OCI-LY3 (cell line): ENCODE measurements around the gene BEND7.
"Not testable (repeated sequence)": the region's sequence is repeated elsewhere in the genome, so short reads cannot be mapped to it uniquely, and the experiment has no call there.

Experiments
- H2AFZ ChIP-seq: fragments of 200-600, 300-600 bp; shearing (Covaris generic); 2 replicates; pipeline ENCODE4 v1.6.0; 2014; ENCODE audit warnings: antibody characterized with exemption, low read depth, low read length
- H3K27ac ChIP-seq: fragments of 200-600, 300-600 bp; sonication (generic); 2 replicates; pipeline ENCODE4 v1.5.1; 2014; ENCODE audit warnings: mild to moderate bottlenecking, low read length, moderate library complexity, mixed read lengths
- H3K27me3 ChIP-seq: fragments of 200-600, 300-600 bp; sonication (generic); 2 replicates; pipeline ENCODE4 v1.6.1; 2014; ENCODE audit warnings: low read depth, low read length, mixed read lengths
- H3K36me3 ChIP-seq: fragments of 200-600, 300-600 bp; sonication (generic); replicated peaks from 2 replicates; pipeline ENCODE3; 2014; ENCODE audit warnings: low read depth, low read length, mixed read lengths
- H3K4me1 ChIP-seq: fragments of 300-600, 200-600 bp; sonication (generic); 2 replicates; pipeline ENCODE4 v1.6.1; 2014; ENCODE audit warnings: low read length, mixed read lengths
- H3K4me2 ChIP-seq: fragments of 200-600, 300-600 bp; sonication (generic); 2 replicates; pipeline ENCODE4 v1.6.1; 2014; ENCODE audit warnings: low read length, mixed read lengths
- H3K4me3 ChIP-seq: fragments of 300-600, 200-600 bp; sonication (generic); 2 replicates; pipeline ENCODE4 v1.5.1; 2014; ENCODE audit warnings: antibody characterized with exemption, mild to moderate bottlenecking, low read length, moderate library complexity
- H3K79me2 ChIP-seq: fragments of 300-600, 200-600 bp; shearing (Covaris generic); 2 replicates; pipeline ENCODE4 v1.6.1; 2014; ENCODE audit warnings: mild to moderate bottlenecking, low read length, mixed read lengths
- H3K9ac ChIP-seq: fragments of 300-600, 200-600 bp; shearing (Covaris generic); 2 replicates; pipeline ENCODE4 v1.6.0; 2014; ENCODE audit warnings: mild to moderate bottlenecking, low read length, moderate library complexity
- H3K9me3 ChIP-seq: fragments of 200-600, 300-600 bp; shearing (Covaris generic); 2 replicates; pipeline ENCODE4 v1.6.1; 2014; ENCODE audit warnings: low read length, mixed read lengths; ENCODE audit not compliant: insufficient read depth
- H4K20me1 ChIP-seq: fragments of 200-600, 300-600 bp; sonication (generic); 2 replicates; pipeline ENCODE4 v1.6.1; 2016; ENCODE audit warnings: low read length, mixed read lengths; ENCODE audit not compliant: insufficient read depth
- CTCF ChIP-seq: fragments of 200-600, 300-600 bp; sonication (generic); IDR thresholded peaks from 2 replicates; pipeline ENCODE4 v1.5.1; 2014; ENCODE audit warnings: antibody characterized with exemption, low read length, low read depth
- EZH2phosphoT487 ChIP-seq: fragments of 200-600 bp; shearing (Covaris generic); IDR thresholded peaks from 2 replicates; pipeline ENCODE4 v1.6.1; 2018; ENCODE audit warnings: antibody characterized with exemption, mixed run types, low read depth

BEND7 gene

GRCh38 chr10:13555884-13556510 lies 27.2 kb upstream of the BEND7 start:
- no peak for TF ChIP-seq EZH2phosphoT487
- no peak for TF ChIP-seq CTCF

DNA sequence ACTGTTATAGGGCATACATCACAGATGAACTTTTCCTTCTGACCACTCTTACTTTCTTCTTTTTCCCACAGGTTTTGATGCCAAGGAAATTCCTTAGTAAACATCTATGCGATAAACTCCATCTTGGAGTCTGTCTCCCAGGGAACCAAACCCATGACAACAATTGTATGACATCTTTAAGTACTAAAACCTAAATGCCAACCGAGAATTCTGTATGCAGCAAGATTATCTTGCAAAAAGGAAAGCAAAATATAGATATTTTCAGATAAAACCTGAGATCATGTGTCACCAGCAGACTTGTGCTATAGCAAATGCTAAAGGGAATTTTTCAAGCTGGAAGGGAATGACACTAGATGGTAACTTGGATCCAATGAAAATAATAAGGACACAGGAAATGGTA lies 22.0 kb upstream of the BEND7 start:
- Histone ChIP-seq H4K20me1 (no peaks in the 10 kb centered on the region), H3K4me3 (no peak overlapping the region), H3K9me3 (no peaks in the 10 kb centered on the region), H2AFZ (no peak overlapping the region), H3K36me3 (no peaks in the 10 kb centered on the region), H3K27me3 (no peaks in the 10 kb centered on the region), H3K4me2 (no peak overlapping the region), H3K27ac (no peak overlapping the region), H3K9ac (no peak overlapping the region), H3K4me1 (no peaks in the 10 kb centered on the region), H3K79me2 (no peaks in the 10 kb centered on the region)
- no peak for TF ChIP-seq CTCF
- no peak for TF ChIP-seq EZH2phosphoT487

More at GRCh38 chr10:13555884-13556510, 27.2 kb upstream of the BEND7 start:
- Histone ChIP-seq H3K4me3 (no peak overlapping the region), H2AFZ (no peak overlapping the region), H3K79me2 (no peaks in the 10 kb centered on the region), H4K20me1 (no peaks in the 10 kb centered on the region), H3K36me3 (no peaks in the 10 kb centered on the region), H3K9me3 (no peaks in the 10 kb centered on the region), H3K9ac (no peak overlapping the region), H3K27me3 (no peaks in the 10 kb centered on the region), H3K4me1 (peaks cover 4% of the 10 kb centered on the region; the same call in 1 of the 2 replicates), H3K4me2 (no peak overlapping the region), H3K27ac (no peak overlapping the region)

- Histone ChIP-seq H4K20me1 (no peaks in the 10 kb centered on the region), H3K27me3 (no peaks in the 10 kb centered on the region), H3K4me1 (no peaks in the 10 kb centered on the region), H3K4me3 (no peak overlapping the region), H2AFZ (no peak overlapping the region), H3K79me2 (no peaks in the 10 kb centered on the region), H3K9me3 (no peaks in the 10 kb centered on the region), H3K9ac (no peak overlapping the region), H3K36me3 (no peaks in the 10 kb centered on the region), H3K4me2 (no peak overlapping the region), H3K27ac (no peak overlapping the region)
- TF ChIP-seq CTCF (no peak), EZH2phosphoT487 (no peak)
Observed at GRCh38 chr10:13542533-13542932, 13.7 kb upstream of the BEND7 start.

GRCh38 chr10:13537985-13538384 lies 9.2 kb upstream of the BEND7 start:
- not testable (repeated sequence) for H3K79me2 ChIP-seq, H4K20me1 ChIP-seq, H3K4me1 ChIP-seq, H3K4me3 ChIP-seq, H2AFZ ChIP-seq, H3K4me2 ChIP-seq, H3K27ac ChIP-seq, H3K9ac ChIP-seq, H3K36me3 ChIP-seq, H3K9me3 ChIP-seq, H3K27me3 ChIP-seq
